ENCODE measurements around the gene ATG9B. TPM values are rescaled to one million over a fixed set of nuclear protein-coding genes. Genes with fewer than 3 reads are reported as not detected.

The ATG9B gene
- total and polyA plus RNA-seq, 9 of the 15 experiments (the other 6 are each of a cell fraction or from before 2014, with no cell fraction given), result 0.29 to 8.0 (median 2.1) TPM

DNA sequence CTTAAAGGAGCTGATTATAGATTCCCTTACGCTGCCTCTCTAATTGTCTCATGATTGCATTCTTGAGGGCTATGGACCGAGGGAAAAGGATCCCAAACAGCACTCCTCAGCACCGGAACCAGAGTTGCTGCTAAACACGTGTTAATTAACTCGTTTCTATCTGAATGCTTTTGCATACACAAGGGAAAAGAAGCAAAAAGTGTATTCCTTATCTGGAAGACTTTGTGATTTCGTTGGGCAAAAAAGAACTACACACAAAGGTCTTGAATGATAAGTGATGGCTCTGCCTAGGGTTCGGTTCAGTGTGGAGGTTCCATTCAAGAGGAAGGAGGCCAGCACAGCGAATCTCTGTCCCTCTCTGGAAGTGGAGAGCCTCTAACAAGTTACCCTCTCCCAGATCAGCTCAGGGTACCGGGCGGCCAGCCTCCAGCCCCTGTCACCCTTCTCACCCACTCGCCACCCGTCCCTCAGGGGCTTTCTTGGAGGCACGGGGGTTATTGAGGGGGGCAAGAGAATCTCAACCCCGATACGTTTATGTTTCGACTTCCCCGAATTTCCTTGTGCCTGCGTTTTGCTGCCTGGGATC lies 34.6 kb upstream of the ATG9B start (continued):
- TF ChIP-seq, protein P1, sequence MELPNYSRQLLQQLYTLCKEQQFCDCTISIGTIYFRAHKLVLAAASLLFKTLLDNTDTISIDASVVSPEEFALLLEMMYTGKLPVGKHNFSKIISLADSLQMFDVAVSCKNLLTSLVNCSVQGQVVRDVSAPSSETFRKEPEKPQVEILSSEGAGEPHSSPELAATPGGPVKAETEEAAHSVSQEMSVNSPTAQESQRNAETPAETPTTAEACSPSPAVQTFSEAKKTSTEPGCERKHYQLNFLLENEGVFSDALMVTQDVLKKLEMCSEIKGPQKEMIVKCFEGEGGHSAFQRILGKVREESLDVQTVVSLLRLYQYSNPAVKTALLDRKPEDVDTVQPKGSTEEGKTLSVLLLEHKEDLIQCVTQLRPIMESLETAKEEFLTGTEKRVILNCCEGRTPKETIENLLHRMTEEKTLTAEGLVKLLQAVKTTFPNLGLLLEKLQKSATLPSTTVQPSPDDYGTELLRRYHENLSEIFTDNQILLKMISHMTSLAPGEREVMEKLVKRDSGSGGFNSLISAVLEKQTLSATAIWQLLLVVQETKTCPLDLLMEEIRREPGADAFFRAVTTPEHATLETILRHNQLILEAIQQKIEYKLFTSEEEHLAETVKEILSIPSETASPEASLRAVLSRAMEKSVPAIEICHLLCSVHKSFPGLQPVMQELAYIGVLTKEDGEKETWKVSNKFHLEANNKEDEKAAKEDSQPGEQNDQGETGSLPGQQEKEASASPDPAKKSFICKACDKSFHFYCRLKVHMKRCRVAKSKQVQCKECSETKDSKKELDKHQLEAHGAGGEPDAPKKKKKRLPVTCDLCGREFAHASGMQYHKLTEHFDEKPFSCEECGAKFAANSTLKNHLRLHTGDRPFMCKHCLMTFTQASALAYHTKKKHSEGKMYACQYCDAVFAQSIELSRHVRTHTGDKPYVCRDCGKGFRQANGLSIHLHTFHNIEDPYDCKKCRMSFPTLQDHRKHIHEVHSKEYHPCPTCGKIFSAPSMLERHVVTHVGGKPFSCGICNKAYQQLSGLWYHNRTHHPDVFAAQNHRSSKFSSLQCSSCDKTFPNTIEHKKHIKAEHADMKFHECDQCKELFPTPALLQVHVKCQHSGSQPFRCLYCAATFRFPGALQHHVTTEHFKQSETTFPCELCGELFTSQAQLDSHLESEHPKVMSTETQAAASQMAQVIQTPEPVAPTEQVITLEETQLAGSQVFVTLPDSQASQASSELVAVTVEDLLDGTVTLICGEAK (IDR thresholded peaks at IDR 0.05), result peak; percentile 61
- TF ChIP-seq, protein P1 (CRISPR knock-in tag; IDR thresholded peaks at IDR 0.05), result no peak
- TF ChIP-seq KDM5B (IDR thresholded peaks at IDR 0.05; ENCODE audit: insufficient replicate concordance, low read depth, low read length) (peak; percentile 57), CEBPG (CRISPR knock-in tag; IDR thresholded peaks at IDR 0.05) (no peak), CEBPG (tag; conservative IDR thresholded peaks at IDR 0.05 in 1 of 2, IDR thresholded peaks at IDR 0.05 in 1 of 2) (no peak), NR2C2 (CRISPR knock-in tag; IDR thresholded peaks at IDR 0.05) (no peak), NR2C2 (tag; IDR thresholded peaks at IDR 0.05) (no peak), ZNF780A (CRISPR knock-in tag; IDR thresholded peaks at IDR 0.05) (peak; percentile 46; the same call in 1 of the 2 replicates)
- TF ChIP-seq, protein P2, sequence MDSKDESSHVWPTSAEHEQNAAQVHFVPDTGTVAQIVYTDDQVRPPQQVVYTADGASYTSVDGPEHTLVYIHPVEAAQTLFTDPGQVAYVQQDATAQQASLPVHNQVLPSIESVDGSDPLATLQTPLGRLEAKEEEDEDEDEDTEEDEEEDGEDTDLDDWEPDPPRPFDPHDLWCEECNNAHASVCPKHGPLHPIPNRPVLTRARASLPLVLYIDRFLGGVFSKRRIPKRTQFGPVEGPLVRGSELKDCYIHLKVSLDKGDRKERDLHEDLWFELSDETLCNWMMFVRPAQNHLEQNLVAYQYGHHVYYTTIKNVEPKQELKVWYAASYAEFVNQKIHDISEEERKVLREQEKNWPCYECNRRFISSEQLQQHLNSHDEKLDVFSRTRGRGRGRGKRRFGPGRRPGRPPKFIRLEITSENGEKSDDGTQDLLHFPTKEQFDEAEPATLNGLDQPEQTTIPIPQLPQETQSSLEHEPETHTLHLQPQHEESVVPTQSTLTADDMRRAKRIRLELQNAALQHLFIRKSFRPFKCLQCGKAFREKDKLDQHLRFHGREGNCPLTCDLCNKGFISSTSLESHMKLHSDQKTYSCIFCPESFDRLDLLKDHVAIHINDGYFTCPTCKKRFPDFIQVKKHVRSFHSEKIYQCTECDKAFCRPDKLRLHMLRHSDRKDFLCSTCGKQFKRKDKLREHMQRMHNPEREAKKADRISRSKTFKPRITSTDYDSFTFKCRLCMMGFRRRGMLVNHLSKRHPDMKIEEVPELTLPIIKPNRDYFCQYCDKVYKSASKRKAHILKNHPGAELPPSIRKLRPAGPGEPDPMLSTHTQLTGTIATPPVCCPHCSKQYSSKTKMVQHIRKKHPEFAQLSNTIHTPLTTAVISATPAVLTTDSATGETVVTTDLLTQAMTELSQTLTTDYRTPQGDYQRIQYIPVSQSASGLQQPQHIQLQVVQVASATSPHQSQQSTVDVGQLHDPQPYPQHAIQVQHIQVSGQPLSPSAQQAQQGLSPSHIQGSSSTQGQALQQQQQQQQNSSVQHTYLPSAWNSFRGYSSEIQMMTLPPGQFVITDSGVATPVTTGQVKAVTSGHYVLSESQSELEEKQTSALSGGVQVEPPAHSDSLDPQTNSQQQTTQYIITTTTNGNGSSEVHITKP (IDR thresholded peaks at IDR 0.05; ENCODE audit: partially characterized antibody), result no peak
- TF ChIP-seq, protein P3, sequence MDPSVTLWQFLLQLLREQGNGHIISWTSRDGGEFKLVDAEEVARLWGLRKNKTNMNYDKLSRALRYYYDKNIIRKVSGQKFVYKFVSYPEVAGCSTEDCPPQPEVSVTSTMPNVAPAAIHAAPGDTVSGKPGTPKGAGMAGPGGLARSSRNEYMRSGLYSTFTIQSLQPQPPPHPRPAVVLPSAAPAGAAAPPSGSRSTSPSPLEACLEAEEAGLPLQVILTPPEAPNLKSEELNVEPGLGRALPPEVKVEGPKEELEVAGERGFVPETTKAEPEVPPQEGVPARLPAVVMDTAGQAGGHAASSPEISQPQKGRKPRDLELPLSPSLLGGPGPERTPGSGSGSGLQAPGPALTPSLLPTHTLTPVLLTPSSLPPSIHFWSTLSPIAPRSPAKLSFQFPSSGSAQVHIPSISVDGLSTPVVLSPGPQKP (CRISPR knock-in tag; IDR thresholded peaks at IDR 0.05), result no peak
- TF ChIP-seq, protein P4, sequence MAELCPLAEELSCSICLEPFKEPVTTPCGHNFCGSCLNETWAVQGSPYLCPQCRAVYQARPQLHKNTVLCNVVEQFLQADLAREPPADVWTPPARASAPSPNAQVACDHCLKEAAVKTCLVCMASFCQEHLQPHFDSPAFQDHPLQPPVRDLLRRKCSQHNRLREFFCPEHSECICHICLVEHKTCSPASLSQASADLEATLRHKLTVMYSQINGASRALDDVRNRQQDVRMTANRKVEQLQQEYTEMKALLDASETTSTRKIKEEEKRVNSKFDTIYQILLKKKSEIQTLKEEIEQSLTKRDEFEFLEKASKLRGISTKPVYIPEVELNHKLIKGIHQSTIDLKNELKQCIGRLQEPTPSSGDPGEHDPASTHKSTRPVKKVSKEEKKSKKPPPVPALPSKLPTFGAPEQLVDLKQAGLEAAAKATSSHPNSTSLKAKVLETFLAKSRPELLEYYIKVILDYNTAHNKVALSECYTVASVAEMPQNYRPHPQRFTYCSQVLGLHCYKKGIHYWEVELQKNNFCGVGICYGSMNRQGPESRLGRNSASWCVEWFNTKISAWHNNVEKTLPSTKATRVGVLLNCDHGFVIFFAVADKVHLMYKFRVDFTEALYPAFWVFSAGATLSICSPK (IDR thresholded peaks at IDR 0.05; ENCODE audit: borderline replicate concordance), result 0 out of 2 replicates have a peak, but pooled peaks have one; percentile 27
